Endothelial cell of umbilical vein (primary cell): ENCODE measurements around the gene KDM7A. TPM values are rescaled to one million over a fixed set of nuclear protein-coding genes. Genes with fewer than 3 reads are reported as not detected.

ENCODE experiments used
- BruUV-seq: library from RNA; stranded (reverse); fragments of 400-500 nt; replicated peaks from 2 replicates; lab custom pipeline; 2021; lab: Mats Ljungman, UMichigan
- CTCF ChIA-PET: fragments of 300-600, 350-600 bp; sonication (Branson Sonifier 250); formaldehyde crosslinking; loops from one replicate; lab custom pipeline; 2021; ENCODE audit warnings: antibody characterized with exemption, inconsistent platforms; lab: Charles Lee
- POLR2A ChIA-PET: fragments of 300-600, 350-600 bp; sonication (Branson Sonifier 250); formaldehyde crosslinking; loops from one replicate; lab custom pipeline; 2021; ENCODE audit warnings: antibody characterized with exemption, inconsistent platforms; lab: Charles Lee
- DNase-seq: peaks from one replicate; pipeline ENCODE4 v3.0.0-alpha.2; 2011; ENCODE audit warnings: low read depth, low spot score
- FAIRE-seq: peaks from 2 replicates; lab custom pipeline; 2011; peaks lifted over from hg19 to GRCh38; lab: Jason Lieb, UNC
- H2AFZ ChIP-seq: 2 replicates; pipeline ENCODE4 v1.6.0; 2012; ENCODE audit warnings: low read depth, low read length, control low read depth, inconsistent platforms
- H3K27ac ChIP-seq: 2 replicates; pipeline ENCODE4 v1.5.1; 2011; ENCODE audit warnings: low read depth, mild to moderate bottlenecking, control low read depth, low read length, moderate library complexity; ENCODE audit not compliant: insufficient read depth
- H3K27me3 ChIP-seq, 2 experiments: 2 replicates each; pipeline versions ENCODE4 v1.6.0 to v1.6.1; 2011; ENCODE audit warnings: low read length in 2 of 2, mixed read lengths in 1 of 2; ENCODE audit not compliant: control insufficient read depth in 2 of 2, insufficient read depth in 2 of 2
- H3K36me3 ChIP-seq, 2 experiments: 2 replicates in 1 of 2; 3 replicates in 1 of 2; pipeline ENCODE4 v1.5.1; 2011; ENCODE audit warnings: low read length in 2 of 2, mild to moderate bottlenecking in 1 of 2, moderate library complexity in 1 of 2; ENCODE audit not compliant: control insufficient read depth in 2 of 2, insufficient read depth in 2 of 2; ENCODE audit errors: extremely low read depth in 1 of 2
- H3K4me1 ChIP-seq: 3 replicates; pipeline ENCODE4 v1.5.1; 2011; ENCODE audit warnings: mild to moderate bottlenecking, low read length; ENCODE audit not compliant: control insufficient read depth, insufficient read depth; ENCODE audit errors: extremely low read depth
- H3K4me2 ChIP-seq: 2 replicates; pipeline ENCODE4 v1.6.1; 2011; ENCODE audit warnings: low read length, control low read depth, mixed read lengths; ENCODE audit not compliant: insufficient read depth
- H3K4me3 ChIP-seq, 3 experiments: fragments of 200-600 bp in 1 of 3; sonication (generic), shearing (Covaris generic) in 1 of 3; replicated peaks in 1 of 3; 2 replicates each; pipeline ENCODE4 v1.5.1; 2011 to 2016; ENCODE audit warnings: control low read depth in 3 of 3, low read length in 3 of 3, mild to moderate bottlenecking in 2 of 3, inconsistent platforms in 1 of 3, low read depth in 1 of 3, moderate library complexity in 1 of 3; ENCODE audit not compliant: insufficient read depth in 1 of 3
- H3K79me2 ChIP-seq: 2 replicates; pipeline ENCODE4 v1.6.0; 2012; ENCODE audit warnings: low read length, inconsistent platforms; ENCODE audit not compliant: control insufficient read depth, insufficient read depth
- H3K9ac ChIP-seq: replicated peaks from 2 replicates; pipeline ENCODE3; 2011; ENCODE audit warnings: low read length, control low read depth; ENCODE audit not compliant: insufficient read depth; ENCODE audit errors: extremely low read depth
- H3K9me1 ChIP-seq: replicated peaks from 3 replicates; pipeline ENCODE4 v1.6.0; 2011; ENCODE audit warnings: mild to moderate bottlenecking, low read length; ENCODE audit not compliant: control insufficient read depth, insufficient read depth; ENCODE audit errors: extremely low read depth
- H3K9me3 ChIP-seq: replicated peaks from 2 replicates; pipeline ENCODE4 v1.5.1; 2012; ENCODE audit warnings: low read length, inconsistent platforms; ENCODE audit not compliant: control insufficient read depth, insufficient read depth
- H4K20me1 ChIP-seq: replicated peaks from 2 replicates; pipeline ENCODE3; 2011; ENCODE audit warnings: mild to moderate bottlenecking, low read length; ENCODE audit not compliant: control insufficient read depth, insufficient read depth; ENCODE audit errors: extremely low read depth
- CTCF ChIP-seq, 2 donors: IDR thresholded peaks; 1 replicate in 1 of 2; 2 replicates in 1 of 2; pipeline ENCODE4 v1.5.1; 2011; ENCODE audit warnings: low read length in 2 of 2, mild to moderate bottlenecking in 2 of 2, moderate library complexity in 2 of 2, control low read depth in 1 of 2, inconsistent platforms in 1 of 2, low read depth in 1 of 2; ENCODE audit not compliant: insufficient read depth in 1 of 2; ENCODE audit errors: extremely low read depth in 1 of 2
- EZH2 ChIP-seq: IDR thresholded peaks from 2 replicates; pipeline ENCODE4 v1.6.1; 2012; ENCODE audit warnings: borderline replicate concordance, low read depth, mild to moderate bottlenecking, moderate library complexity, low read length, inconsistent platforms; ENCODE audit not compliant: severe bottlenecking
- FOS ChIP-seq: IDR thresholded peaks from 2 replicates; pipeline ENCODE4 v1.6.1; 2011; ENCODE audit warnings: mild to moderate bottlenecking, low read length, moderate library complexity, borderline replicate concordance; ENCODE audit not compliant: insufficient read depth
- GATA2 ChIP-seq: IDR thresholded peaks from 2 replicates; pipeline ENCODE4 v1.7.0; 2011; ENCODE audit warnings: low read depth, mild to moderate bottlenecking, moderate library complexity, mixed read lengths, low read length; ENCODE audit not compliant: insufficient read length, insufficient read depth
- JUN ChIP-seq: IDR thresholded peaks from 2 replicates; pipeline ENCODE4 v1.6.1; 2011; ENCODE audit warnings: borderline replicate concordance, low read depth; ENCODE audit not compliant: insufficient read length, insufficient read depth
- MAX ChIP-seq: IDR thresholded peaks from 2 replicates; pipeline ENCODE4 v1.6.1; 2011; ENCODE audit not compliant: insufficient read depth, insufficient read length
- MYC ChIP-seq: IDR thresholded peaks from one replicate; pipeline ENCODE4 v1.6.1; 2011; ENCODE audit warnings: mild to moderate bottlenecking, low read depth, low read length
- POLR2A ChIP-seq: IDR thresholded peaks from 2 replicates; pipeline ENCODE4 v1.6.1; 2012; ENCODE audit warnings: low read depth, mild to moderate bottlenecking, control low read depth, low read length
- POLR2AphosphoS5 ChIP-seq: IDR thresholded peaks from 2 replicates; pipeline ENCODE4 v1.6.1; 2012; ENCODE audit warnings: low read depth, mild to moderate bottlenecking, control low read depth, low read length, moderate library complexity; ENCODE audit not compliant: insufficient read depth
- dilution Hi-C: fragments of 300-500 bp; cut with MboI; formaldehyde crosslinking; loops from one replicate; pipeline ENCODE4 v1.15.0; 2019; ENCODE audit warnings: low sequenced_read_pairs; ENCODE audit not compliant: extremely low pct_ligation_motif_present
- intact Hi-C: fragments of 100-400 bp; cut with micrococcal nuclease; formaldehyde crosslinking; loops from one replicate; pipeline ENCODE4 v1.10.0; 2022
- polyA plus RNA-seq, 4 experiments: library from polyadenylated mRNA; depleted of rRNA in 3 of 4; stranded (reverse) in 3 of 4; unstranded in 1 of 4; fragments of >200 nt; gene quantifications; 2 replicates each; pipeline versions ENCODE4 v1.2.1 to v1.2.3, GENCODE V29; 2011 to 2012; ENCODE audit warnings: missing spikeins in 1 of 4
- total RNA-seq: library from RNA; stranded (reverse); gene quantifications from 2 replicates; pipeline ENCODE4 v1.2.3, GENCODE V29; 2021

KDM7A gene
- total and polyA plus RNA-seq, 2 donors (not counting 3 experiments of a cell fraction or from before 2014, with no cell fraction given) = 2.4 to 7.3 TPM

- intact Hi-C loops = no loop called here
- DNase-seq (no peak), FAIRE-seq (no peak)
- H3K9me1 ChIP-seq = no peaks in the 10 kb centered on the region
- no TSS peak for BruUV-seq
- no peaks in the 10 kb centered on the region for H3K27me3 ChIP-seq
- CTCF ChIA-PET = no interaction called here
- H2AFZ ChIP-seq = no peak overlapping the region
- POLR2A ChIA-PET = no interaction called here
- H3K4me3 ChIP-seq = no peak overlapping the region
- no peaks in the 10 kb centered on the region for H4K20me1 ChIP-seq
- H3K4me2 ChIP-seq = no peak overlapping the region
- no peaks in the 10 kb centered on the region for H3K4me1 ChIP-seq
- no peaks in the 10 kb centered on the region for H3K79me2 ChIP-seq
- no peak for TF ChIP-seq CTCF (IDR thresholded peaks at IDR 0.05; ENCODE audit: extremely low read depth in 1 of 2, insufficient read depth in 1 of 2, low read depth in 1 of 2, low read length in 2 of 2)
- no peak for TF ChIP-seq FOS
- TF ChIP-seq POLR2A = no peak
- TF ChIP-seq MAX = no peak
- TF ChIP-seq POLR2AphosphoS5 = no peak
- no peak for TF ChIP-seq JUN
- no peak for TF ChIP-seq GATA2
- no peak for TF ChIP-seq MYC
- no peak for TF ChIP-seq EZH2
- H3K27ac ChIP-seq = no peak overlapping the region
- H3K36me3 ChIP-seq = no peaks in the 10 kb centered on the region
- dilution Hi-C loops = no loop called here
- H3K9ac ChIP-seq = no peak overlapping the region
- H3K9me3 ChIP-seq = no peaks in the 10 kb centered on the region
These were observed 31.1 kb downstream of the KDM7A start for GRCh38 chr7:140145709-140146108.
